Measurements from ENCODE around the gene CCDC24.

DNA sequence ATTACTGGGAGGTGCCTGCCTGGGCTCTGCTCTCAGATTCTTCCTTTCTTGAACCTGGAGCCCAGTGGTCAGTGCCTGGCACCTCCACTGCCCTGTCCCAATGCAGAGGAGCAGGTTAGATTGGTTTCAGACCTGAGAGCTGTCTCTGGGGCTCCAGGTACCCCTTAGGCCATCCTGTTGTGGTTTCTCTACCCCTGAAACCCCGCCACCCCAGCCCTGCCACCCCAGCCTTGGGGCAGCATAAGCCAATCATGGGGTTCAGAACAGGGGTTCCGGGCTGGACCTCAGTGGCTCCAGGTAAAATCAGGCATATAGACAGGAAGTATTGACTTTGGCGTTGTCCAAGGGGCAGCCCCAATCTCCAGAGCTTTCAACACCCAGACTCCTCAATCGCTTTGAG is 43.0 kb downstream of the CCDC24 start:
- TF ChIP-seq CTCF (IDR thresholded peaks at IDR 0.05; ENCODE audit: extremely low read depth in 1 of 2, insufficient read depth in 1 of 2, low read depth in 1 of 2, low read length in 2 of 2) (no peak), POLR2AphosphoS5 (IDR thresholded peaks at IDR 0.05; ENCODE audit: insufficient read depth, low read depth, low read length) (no peak), MAX (IDR thresholded peaks at IDR 0.05; ENCODE audit: insufficient read depth, insufficient read length) (no peak), POLR2A (IDR thresholded peaks at IDR 0.05; ENCODE audit: low read depth, low read length) (no peak), EZH2 (IDR thresholded peaks at IDR 0.05; ENCODE audit: borderline replicate concordance, low read depth, low read length, severe bottlenecking) (no peak), MYC (IDR thresholded peaks at IDR 0.05; ENCODE audit: low read depth, low read length) (no peak), JUN (IDR thresholded peaks at IDR 0.05; ENCODE audit: borderline replicate concordance, insufficient read depth, insufficient read length, low read depth) (no peak)

All from endothelial cell of umbilical vein (primary cell).